GM12878 (cell line): ENCODE data around the gene PUM2.

Experiments
- CHD4 ChIP-seq: fragments of 200-600 bp; sonication (generic); IDR thresholded peaks from 2 replicates; pipeline ENCODE4 v1.6.1; 2016; ENCODE audit warnings: mild to moderate bottlenecking
- CREB1 ChIP-seq: IDR thresholded peaks from 2 replicates; pipeline ENCODE4 v1.6.1; 2012; ENCODE audit warnings: low read depth, mild to moderate bottlenecking, inconsistent platforms
- CTCF ChIP-seq, 3 experiments: IDR thresholded peaks in 2 of 3; conservative IDR thresholded peaks in 1 of 3; 2 replicates each; pipeline ENCODE4 v1.5.1; 2011; ENCODE audit warnings: low read depth in 3 of 3, low read length in 3 of 3, mild to moderate bottlenecking in 3 of 3, control low read depth in 2 of 3, moderate library complexity in 2 of 3, inconsistent platforms in 1 of 3, mixed read lengths in 1 of 3; ENCODE audit not compliant: control insufficient read depth in 2 of 3, insufficient read depth in 1 of 3; ENCODE audit errors: extremely low read depth in 1 of 3
- EP300 ChIP-seq, 2 experiments: fragments of 150-350 bp in 1 of 2; IDR thresholded peaks; 2 replicates each; pipeline ENCODE4 v1.6.1; 2011 to 2012; ENCODE audit warnings: low read depth in 2 of 2, low read length in 2 of 2, borderline replicate concordance in 1 of 2, improper control_type of control experiment in 1 of 2, inconsistent platforms in 1 of 2; ENCODE audit not compliant: control insufficient read depth in 1 of 2
- EZH2 ChIP-seq: IDR thresholded peaks from 2 replicates; pipeline ENCODE4 v1.6.1; 2012; ENCODE audit warnings: low read depth, mild to moderate bottlenecking, control low read depth, inconsistent platforms, low read length, borderline replicate concordance; ENCODE audit not compliant: control insufficient read depth
- NFYA ChIP-seq: IDR thresholded peaks from 2 replicates; pipeline ENCODE4 v1.6.1; 2011; ENCODE audit warnings: low read depth, mild to moderate bottlenecking, low read length, improper control_type of control experiment, borderline replicate concordance
- POLR2AphosphoS5 ChIP-seq: IDR thresholded peaks from 2 replicates; pipeline ENCODE4 v1.6.1; 2011; ENCODE audit warnings: mild to moderate bottlenecking, low read length, inconsistent platforms
- REST ChIP-seq: IDR thresholded peaks from 2 replicates; pipeline ENCODE4 v1.6.1; 2012; ENCODE audit warnings: mild to moderate bottlenecking, low read depth, low read length
- SMC3 ChIP-seq: IDR thresholded peaks from 2 replicates; pipeline ENCODE4 v1.6.1; 2011; ENCODE audit warnings: low read length, improper control_type of control experiment, borderline replicate concordance
- ZBTB11 ChIP-seq: fragments of 450-650 bp; formaldehyde crosslinking; IDR thresholded peaks from 2 replicates; pipeline ENCODE4 v1.5.0; 2022; ENCODE audit warnings: mild to moderate bottlenecking, missing genetic modification characterization
- ZBTB33 ChIP-seq: fragments of 450-650 bp; IDR thresholded peaks from 2 replicates; pipeline ENCODE4 v1.6.1; 2017; ENCODE audit warnings: mild to moderate bottlenecking

- TF ChIP-seq POLR2AphosphoS5 (no peak), ZBTB33 (no peak), CHD4 (no peak), EZH2 (no peak), SMC3 (no peak), EP300 (IDR thresholded peaks at IDR 0.05; ENCODE audit: borderline replicate concordance in 1 of 2, control insufficient read depth in 1 of 2, low read depth in 2 of 2, low read length in 2 of 2) (no peak), CTCF (IDR thresholded peaks at IDR 0.05 in 2 of 3, conservative IDR thresholded peaks at IDR 0.05 in 1 of 3; ENCODE audit: control insufficient read depth in 2 of 3, extremely low read depth in 1 of 3, insufficient read depth in 1 of 3, low read depth in 3 of 3, low read length in 3 of 3) (no peak), ZBTB11 (no peak), REST (no peak), NFYA (no peak), CREB1 (no peak)
Observed at GRCh38 chr2:20343128-20343527, 7.5 kb downstream of the PUM2 start.
